GM13977 (cell line): Measurements from ENCODE around the gene RPN2.

Experiments
- DNase-seq: peaks from one replicate; pipeline ENCODE4 v3.0.0; 2012; ENCODE audit warnings: low spot score
- CTCF ChIP-seq: IDR thresholded peaks from 2 replicates; pipeline ENCODE4 v1.5.1; 2012; ENCODE audit warnings: mild to moderate bottlenecking, control low read depth; ENCODE audit not compliant: insufficient read depth; ENCODE audit errors: extremely low read depth, missing control alignments
- in situ Hi-C: fragments of 300-500 bp; cut with MboI; formaldehyde crosslinking; loops from one replicate; pipeline ENCODE4 v1.12.0; 2022; ENCODE audit warnings: low sequenced_read_pairs, low pct_unique_long_range_greater_than_20kb, mixed read lengths, inconsistent platforms; ENCODE audit not compliant: unreplicated experiment

RPN2 gene

GRCh38 chr20:37229357-37229756 lies 50.2 kb downstream of the RPN2 start:
- DNase-seq: no peak
- TF ChIP-seq CTCF: no peak
- in situ Hi-C loops: no loop called here

- no peak for DNase-seq
- no peak for TF ChIP-seq CTCF
- in situ Hi-C loops: no loop called here
Observed at GRCh38 chr20:37230200-37230599, 51.1 kb downstream of the RPN2 start.

GRCh38 chr20:37231947-37232630 lies 53.0 kb downstream of the RPN2 start:
- DNase-seq: no peak
- TF ChIP-seq CTCF: no peak
- in situ Hi-C loops: no loop called here

- TF ChIP-seq CTCF: no peak
- in situ Hi-C loops: no loop called here
- DNase-seq: no peak
Observed at GRCh38 chr20:37233548-37234253, 54.6 kb downstream of the RPN2 start.

- no peak for DNase-seq
- in situ Hi-C loops: no loop called here
- no peak for TF ChIP-seq CTCF
Observed at GRCh38 chr20:37234254-37234581, 55.1 kb downstream of the RPN2 start.

- no peak for DNase-seq
- no peak for TF ChIP-seq CTCF
- in situ Hi-C loops: no loop called here
Observed at GRCh38 chr20:37235065-37235464, 55.9 kb downstream of the RPN2 start.
